ENCODE results near the gene ADORA2B.

DNA sequence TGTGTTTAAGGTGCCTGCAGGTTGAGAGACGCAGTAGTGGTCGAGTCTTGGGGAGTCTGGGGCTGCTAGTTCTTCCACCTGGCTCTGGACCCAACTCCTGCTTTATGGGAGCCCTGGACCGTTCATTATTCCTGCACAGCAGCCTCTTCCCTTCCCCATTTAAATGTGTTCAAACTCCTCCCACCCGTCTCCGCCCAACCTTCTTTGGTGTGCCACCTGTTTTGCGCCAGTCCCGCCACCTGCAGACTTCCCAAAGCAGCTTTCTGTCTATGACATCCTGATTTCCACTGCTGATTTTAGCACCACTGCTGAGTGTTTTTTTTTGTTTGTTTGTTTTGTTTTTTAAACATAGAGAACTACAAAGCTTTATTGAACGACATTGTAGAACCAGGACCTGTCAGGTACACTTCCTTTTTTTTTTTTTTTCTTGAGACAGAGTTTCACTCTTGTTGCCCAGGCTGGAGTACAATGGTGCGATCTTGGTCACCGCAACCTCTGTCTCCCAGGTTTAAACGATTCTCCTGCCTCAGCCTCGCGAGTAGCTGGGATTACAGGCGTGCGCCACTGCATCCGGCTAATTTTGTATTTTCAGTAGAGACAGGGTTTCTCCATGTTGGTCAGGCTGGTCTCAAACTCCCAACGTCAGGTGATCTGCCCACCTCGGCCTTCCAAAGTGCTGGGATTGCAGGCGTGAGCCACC is 12.8 kb downstream of the ADORA2B start:
- TF ChIP-seq, protein P1, sequence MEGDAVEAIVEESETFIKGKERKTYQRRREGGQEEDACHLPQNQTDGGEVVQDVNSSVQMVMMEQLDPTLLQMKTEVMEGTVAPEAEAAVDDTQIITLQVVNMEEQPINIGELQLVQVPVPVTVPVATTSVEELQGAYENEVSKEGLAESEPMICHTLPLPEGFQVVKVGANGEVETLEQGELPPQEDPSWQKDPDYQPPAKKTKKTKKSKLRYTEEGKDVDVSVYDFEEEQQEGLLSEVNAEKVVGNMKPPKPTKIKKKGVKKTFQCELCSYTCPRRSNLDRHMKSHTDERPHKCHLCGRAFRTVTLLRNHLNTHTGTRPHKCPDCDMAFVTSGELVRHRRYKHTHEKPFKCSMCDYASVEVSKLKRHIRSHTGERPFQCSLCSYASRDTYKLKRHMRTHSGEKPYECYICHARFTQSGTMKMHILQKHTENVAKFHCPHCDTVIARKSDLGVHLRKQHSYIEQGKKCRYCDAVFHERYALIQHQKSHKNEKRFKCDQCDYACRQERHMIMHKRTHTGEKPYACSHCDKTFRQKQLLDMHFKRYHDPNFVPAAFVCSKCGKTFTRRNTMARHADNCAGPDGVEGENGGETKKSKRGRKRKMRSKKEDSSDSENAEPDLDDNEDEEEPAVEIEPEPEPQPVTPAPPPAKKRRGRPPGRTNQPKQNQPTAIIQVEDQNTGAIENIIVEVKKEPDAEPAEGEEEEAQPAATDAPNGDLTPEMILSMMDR (IDR thresholded peaks at IDR 0.05), result no peak
- no peak for TF ChIP-seq EP300 (IDR thresholded peaks at IDR 0.05)
- TF ChIP-seq POLR2A (IDR thresholded peaks at IDR 0.05), result no peak
- TF ChIP-seq POLR2AphosphoS5 (IDR thresholded peaks at IDR 0.05), result no peak
